ENCODE measurements around the gene SLC8A1. TPM values are rescaled to one million over a fixed set of nuclear protein-coding genes. Genes with fewer than 3 reads are reported as not detected.

The SLC8A1 gene
- total and polyA plus RNA-seq, 2 donors from 2014 or later, result 12.9 to 33.9 TPM

DNA sequence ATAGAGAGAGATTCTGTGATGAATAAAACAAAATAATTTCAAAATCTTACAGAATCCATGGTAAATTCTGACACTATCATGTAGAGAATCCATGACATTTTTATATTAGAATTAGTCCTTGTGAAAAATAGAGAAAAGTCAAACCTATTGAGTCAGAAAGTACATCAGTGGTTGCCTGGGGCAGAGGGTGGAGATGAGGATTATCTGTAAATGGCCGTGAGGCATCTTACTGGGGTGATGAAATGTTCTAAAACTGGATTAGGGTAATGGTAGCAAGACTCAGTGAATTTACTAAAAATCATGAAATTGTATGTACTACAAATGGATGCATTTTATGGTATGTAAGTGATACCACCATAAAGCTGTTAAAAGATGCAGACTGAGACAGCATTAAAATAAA is 323.1 kb downstream of the SLC8A1 start:
- TF ChIP-seq, protein P1, sequence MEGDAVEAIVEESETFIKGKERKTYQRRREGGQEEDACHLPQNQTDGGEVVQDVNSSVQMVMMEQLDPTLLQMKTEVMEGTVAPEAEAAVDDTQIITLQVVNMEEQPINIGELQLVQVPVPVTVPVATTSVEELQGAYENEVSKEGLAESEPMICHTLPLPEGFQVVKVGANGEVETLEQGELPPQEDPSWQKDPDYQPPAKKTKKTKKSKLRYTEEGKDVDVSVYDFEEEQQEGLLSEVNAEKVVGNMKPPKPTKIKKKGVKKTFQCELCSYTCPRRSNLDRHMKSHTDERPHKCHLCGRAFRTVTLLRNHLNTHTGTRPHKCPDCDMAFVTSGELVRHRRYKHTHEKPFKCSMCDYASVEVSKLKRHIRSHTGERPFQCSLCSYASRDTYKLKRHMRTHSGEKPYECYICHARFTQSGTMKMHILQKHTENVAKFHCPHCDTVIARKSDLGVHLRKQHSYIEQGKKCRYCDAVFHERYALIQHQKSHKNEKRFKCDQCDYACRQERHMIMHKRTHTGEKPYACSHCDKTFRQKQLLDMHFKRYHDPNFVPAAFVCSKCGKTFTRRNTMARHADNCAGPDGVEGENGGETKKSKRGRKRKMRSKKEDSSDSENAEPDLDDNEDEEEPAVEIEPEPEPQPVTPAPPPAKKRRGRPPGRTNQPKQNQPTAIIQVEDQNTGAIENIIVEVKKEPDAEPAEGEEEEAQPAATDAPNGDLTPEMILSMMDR (IDR thresholded peaks at IDR 0.05; ENCODE audit: borderline replicate concordance, extremely low read depth, insufficient read depth), result no peak
- Histone ChIP-seq H3K36me3 (ENCODE audit: control insufficient read depth in 2 of 3, insufficient read depth in 3 of 3, low read length in 3 of 3) (no peaks in the 10 kb centered on the region), H3K27ac (ENCODE audit: low read depth in 2 of 2, low read length in 2 of 2) (no peak overlapping the region), H3K27me3 (ENCODE audit: control insufficient read depth, insufficient read depth, low read length) (no peaks in the 10 kb centered on the region), H3K4me3 (ENCODE audit: low read length in 3 of 3) (no peak overlapping the region), H3K9ac (ENCODE audit: low read length in 3 of 3) (no peak overlapping the region), H3K4me1 (ENCODE audit: control insufficient read depth in 2 of 3, insufficient read depth in 2 of 3, low read depth in 1 of 3, low read length in 3 of 3) (no peaks in the 10 kb centered on the region), H3K9me3 (ENCODE audit: control insufficient read depth in 2 of 3, insufficient read depth in 1 of 3, low read length in 3 of 3) (no peaks in the 10 kb centered on the region)
- DNase-seq (no peak), FAIRE-seq (no peak)
- intact Hi-C loops (cut with DNase I), result no loop called here

- Histone ChIP-seq H3K9ac (ENCODE audit: low read length in 3 of 3) (no peak overlapping the region), H3K36me3 (ENCODE audit: control insufficient read depth in 2 of 3, insufficient read depth in 3 of 3, low read length in 3 of 3) (no peaks in the 10 kb centered on the region), H3K27ac (ENCODE audit: low read depth in 2 of 2, low read length in 2 of 2) (no peak overlapping the region), H3K27me3 (ENCODE audit: control insufficient read depth, insufficient read depth, low read length) (no peaks in the 10 kb centered on the region), H3K4me1 (ENCODE audit: control insufficient read depth in 2 of 3, insufficient read depth in 2 of 3, low read depth in 1 of 3, low read length in 3 of 3) (no peaks in the 10 kb centered on the region), H3K9me3 (ENCODE audit: control insufficient read depth in 2 of 3, insufficient read depth in 1 of 3, low read length in 3 of 3) (no peaks in the 10 kb centered on the region), H3K4me3 (ENCODE audit: low read length in 3 of 3) (no peak overlapping the region)
- intact Hi-C loops (cut with DNase I), result no loop called here
- no peak for FAIRE-seq
- no peak for DNase-seq
- TF ChIP-seq, protein P1 (IDR thresholded peaks at IDR 0.05; ENCODE audit: borderline replicate concordance, extremely low read depth, insufficient read depth), result no peak
Measured at GRCh38 chr2:40127890-40128557, 323.9 kb downstream of the SLC8A1 start.

GRCh38 chr2:40127146-40127545 is 324.7 kb downstream of the SLC8A1 start:
- FAIRE-seq, result no peak
- intact Hi-C loops (cut with DNase I), result no loop called here
- H3K9ac ChIP-seq (ENCODE audit: low read length in 3 of 3), result no peak overlapping the region

More at GRCh38 chr2:40127146-40127545, 324.7 kb downstream of the SLC8A1 start:
- H3K4me1 ChIP-seq (ENCODE audit: control insufficient read depth in 2 of 3, insufficient read depth in 2 of 3, low read depth in 1 of 3, low read length in 3 of 3), result no peaks in the 10 kb centered on the region
- no peak overlapping the region for H3K27ac ChIP-seq (ENCODE audit: low read depth in 2 of 2, low read length in 2 of 2)
- H3K9me3 ChIP-seq (ENCODE audit: control insufficient read depth in 2 of 3, insufficient read depth in 1 of 3, low read length in 3 of 3), result no peaks in the 10 kb centered on the region
- TF ChIP-seq, protein P1 (IDR thresholded peaks at IDR 0.05; ENCODE audit: borderline replicate concordance, extremely low read depth, insufficient read depth), result no peak
- no peak for DNase-seq
- H3K36me3 ChIP-seq (ENCODE audit: control insufficient read depth in 2 of 3, insufficient read depth in 3 of 3, low read length in 3 of 3), result no peaks in the 10 kb centered on the region
- no peak overlapping the region for H3K4me3 ChIP-seq (ENCODE audit: low read length in 3 of 3)
- H3K27me3 ChIP-seq (ENCODE audit: control insufficient read depth, insufficient read depth, low read length), result no peaks in the 10 kb centered on the region

All from kidney (tissue), 14 donors.